ENCODE data around the gene GLP1R.

The GLP1R gene

DNA sequence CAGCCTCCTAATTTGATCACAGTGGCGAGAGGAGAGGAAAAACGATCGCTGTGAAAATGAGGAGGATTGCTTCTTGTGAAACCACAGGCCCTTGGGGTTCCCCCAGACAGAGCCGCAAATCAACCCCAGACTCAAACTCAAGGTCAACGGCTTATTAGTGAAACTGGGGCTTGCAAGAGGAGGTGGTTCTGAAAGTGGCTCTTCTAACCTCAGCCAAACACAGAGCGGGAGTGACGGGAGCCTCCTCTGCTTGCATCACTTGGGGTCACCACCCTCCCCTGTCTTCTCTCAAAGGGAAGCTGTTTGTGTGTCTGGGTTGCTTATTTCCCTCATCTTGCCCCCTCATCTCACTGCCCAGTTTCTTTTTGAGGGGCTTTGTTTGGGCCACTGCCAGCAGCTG is 37.7 kb downstream of the GLP1R start:
- H3K9ac ChIP-seq (ENCODE audit: low read length): no peak overlapping the region
- H3K4me3 ChIP-seq (ENCODE audit: low read depth, low read length, poor library complexity, severe bottlenecking): no peak overlapping the region
- no peaks in the 10 kb centered on the region for H3K4me1 ChIP-seq (ENCODE audit: insufficient read depth, low read length, severe bottlenecking)
- H3K27me3 ChIP-seq (ENCODE audit: insufficient read depth, low read length): no peaks in the 10 kb centered on the region
- TF ChIP-seq, protein P1, sequence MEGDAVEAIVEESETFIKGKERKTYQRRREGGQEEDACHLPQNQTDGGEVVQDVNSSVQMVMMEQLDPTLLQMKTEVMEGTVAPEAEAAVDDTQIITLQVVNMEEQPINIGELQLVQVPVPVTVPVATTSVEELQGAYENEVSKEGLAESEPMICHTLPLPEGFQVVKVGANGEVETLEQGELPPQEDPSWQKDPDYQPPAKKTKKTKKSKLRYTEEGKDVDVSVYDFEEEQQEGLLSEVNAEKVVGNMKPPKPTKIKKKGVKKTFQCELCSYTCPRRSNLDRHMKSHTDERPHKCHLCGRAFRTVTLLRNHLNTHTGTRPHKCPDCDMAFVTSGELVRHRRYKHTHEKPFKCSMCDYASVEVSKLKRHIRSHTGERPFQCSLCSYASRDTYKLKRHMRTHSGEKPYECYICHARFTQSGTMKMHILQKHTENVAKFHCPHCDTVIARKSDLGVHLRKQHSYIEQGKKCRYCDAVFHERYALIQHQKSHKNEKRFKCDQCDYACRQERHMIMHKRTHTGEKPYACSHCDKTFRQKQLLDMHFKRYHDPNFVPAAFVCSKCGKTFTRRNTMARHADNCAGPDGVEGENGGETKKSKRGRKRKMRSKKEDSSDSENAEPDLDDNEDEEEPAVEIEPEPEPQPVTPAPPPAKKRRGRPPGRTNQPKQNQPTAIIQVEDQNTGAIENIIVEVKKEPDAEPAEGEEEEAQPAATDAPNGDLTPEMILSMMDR (IDR thresholded peaks at IDR 0.05; ENCODE audit: low read length): no peak
- no peak for TF ChIP-seq EZH2 (IDR thresholded peaks at IDR 0.05; ENCODE audit: borderline replicate concordance, low read length)
- H3K9me2 ChIP-seq (ENCODE audit: low read depth, low read length): no peaks in the 10 kb centered on the region
- no peak overlapping the region for H3K4me2 ChIP-seq (ENCODE audit: low read length)
- H2AFZ ChIP-seq (ENCODE audit: low read length): no peak overlapping the region
- no peaks in the 10 kb centered on the region for H3K79me2 ChIP-seq (ENCODE audit: insufficient read depth, low read length)
- H3K9me3 ChIP-seq (ENCODE audit: low read length): no peaks in the 10 kb centered on the region
- no peak overlapping the region for H3K27ac ChIP-seq (ENCODE audit: low read depth, low read length, poor library complexity, severe bottlenecking)
- H4K20me1 ChIP-seq (ENCODE audit: insufficient read depth, low read length): no peaks in the 10 kb centered on the region
- no peaks in the 10 kb centered on the region for H3F3A ChIP-seq (ENCODE audit: insufficient read depth, low read length)
- no peaks in the 10 kb centered on the region for H3K36me3 ChIP-seq (ENCODE audit: insufficient read depth, low read length)

DNA sequence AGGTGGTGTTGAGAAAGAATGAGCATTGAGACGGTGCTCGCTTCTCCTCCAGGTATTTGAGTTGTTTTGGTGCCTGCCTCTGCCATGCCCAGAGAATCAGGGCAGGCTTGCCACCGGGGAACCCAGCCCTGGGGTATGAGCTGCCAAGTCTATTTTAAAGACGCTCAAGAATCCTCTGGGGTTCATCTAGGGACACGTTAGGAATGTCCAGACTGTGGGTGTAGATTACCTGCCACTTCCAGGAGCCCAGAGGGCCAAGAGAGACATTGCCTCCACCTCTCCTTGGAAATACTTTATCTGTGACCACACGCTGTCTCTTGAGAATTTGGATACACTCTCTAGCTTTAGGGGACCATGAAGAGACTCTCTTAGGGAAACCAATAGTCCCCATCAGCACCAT is 38.1 kb downstream of the GLP1R start:
- no peak overlapping the region for H3K27ac ChIP-seq (ENCODE audit: low read depth, low read length, poor library complexity, severe bottlenecking)
- H3K9me2 ChIP-seq (ENCODE audit: low read depth, low read length): no peaks in the 10 kb centered on the region
- TF ChIP-seq, protein P1 (IDR thresholded peaks at IDR 0.05; ENCODE audit: low read length): no peak
- TF ChIP-seq EZH2 (IDR thresholded peaks at IDR 0.05; ENCODE audit: borderline replicate concordance, low read length): no peak
- H2AFZ ChIP-seq (ENCODE audit: low read length): no peak overlapping the region
- H3K9ac ChIP-seq (ENCODE audit: low read length): no peak overlapping the region
- H3K4me2 ChIP-seq (ENCODE audit: low read length): no peak overlapping the region
- no peaks in the 10 kb centered on the region for H3K79me2 ChIP-seq (ENCODE audit: insufficient read depth, low read length)
- H3K9me3 ChIP-seq (ENCODE audit: low read length): no peaks in the 10 kb centered on the region
- no peaks in the 10 kb centered on the region for H3F3A ChIP-seq (ENCODE audit: insufficient read depth, low read length)
- H3K27me3 ChIP-seq (ENCODE audit: insufficient read depth, low read length): no peaks in the 10 kb centered on the region
- H4K20me1 ChIP-seq (ENCODE audit: insufficient read depth, low read length): no peaks in the 10 kb centered on the region
- H3K4me1 ChIP-seq (ENCODE audit: insufficient read depth, low read length, severe bottlenecking): no peaks in the 10 kb centered on the region
- no peaks in the 10 kb centered on the region for H3K36me3 ChIP-seq (ENCODE audit: insufficient read depth, low read length)
- no peak overlapping the region for H3K4me3 ChIP-seq (ENCODE audit: low read depth, low read length, poor library complexity, severe bottlenecking)

- no peak overlapping the region for H3K27ac ChIP-seq (ENCODE audit: low read depth, low read length, poor library complexity, severe bottlenecking)
- H3K4me2 ChIP-seq (ENCODE audit: low read length): no peak overlapping the region
- no peaks in the 10 kb centered on the region for H3K4me1 ChIP-seq (ENCODE audit: insufficient read depth, low read length, severe bottlenecking)
- no peaks in the 10 kb centered on the region for H3K36me3 ChIP-seq (ENCODE audit: insufficient read depth, low read length)
- H3K27me3 ChIP-seq (ENCODE audit: insufficient read depth, low read length): no peaks in the 10 kb centered on the region
- H3K9me3 ChIP-seq (ENCODE audit: low read length): no peaks in the 10 kb centered on the region
- H3K4me3 ChIP-seq (ENCODE audit: low read depth, low read length, poor library complexity, severe bottlenecking): no peak overlapping the region
- no peak for TF ChIP-seq EZH2 (IDR thresholded peaks at IDR 0.05; ENCODE audit: borderline replicate concordance, low read length)
- TF ChIP-seq, protein P1 (IDR thresholded peaks at IDR 0.05; ENCODE audit: low read length): no peak
- no peak overlapping the region for H3K9ac ChIP-seq (ENCODE audit: low read length)
- H4K20me1 ChIP-seq (ENCODE audit: insufficient read depth, low read length): no peaks in the 10 kb centered on the region
- no peak overlapping the region for H2AFZ ChIP-seq (ENCODE audit: low read length)
- H3K79me2 ChIP-seq (ENCODE audit: insufficient read depth, low read length): no peaks in the 10 kb centered on the region
- H3K9me2 ChIP-seq (ENCODE audit: low read depth, low read length): no peaks in the 10 kb centered on the region
- H3F3A ChIP-seq (ENCODE audit: insufficient read depth, low read length): no peaks in the 10 kb centered on the region
Observed at GRCh38 chr6:39087197-39087596, 38.6 kb downstream of the GLP1R start.

Data from OCI-LY1 (cell line).